HEK293 (cell line): ENCODE data around the gene SHISA6.

Source experiments
- GLIS1 ChIP-seq: fragments of 450-650 bp; formaldehyde crosslinking; IDR thresholded peaks from 2 replicates; pipeline ENCODE4 v1.5.1; 2016; ENCODE audit warnings: missing biosample characterization, missing genetic modification characterization
- PBX3 ChIP-seq: sonication (generic); formaldehyde crosslinking; IDR thresholded peaks from 2 replicates; pipeline ENCODE4 v1.8.1; 2022; ENCODE audit warnings: mild to moderate bottlenecking, moderate library complexity, missing genetic modification reagents
- ZIC2 ChIP-seq: fragments of 450-650 bp; formaldehyde crosslinking; IDR thresholded peaks from 2 replicates; pipeline ENCODE4 v1.5.1; 2016; ENCODE audit warnings: missing biosample characterization, missing genetic modification characterization
- ZNF341 ChIP-seq: fragments of 450-650 bp; formaldehyde crosslinking; IDR thresholded peaks from 2 replicates; pipeline ENCODE4; 2016; ENCODE audit warnings: low read depth, missing biosample characterization, missing genetic modification characterization
- ZNF350 ChIP-seq: fragments of 450-650 bp; formaldehyde crosslinking; IDR thresholded peaks from 2 replicates; pipeline ENCODE4 v1.5.0; 2017; ENCODE audit warnings: missing biosample characterization, mild to moderate bottlenecking, missing genetic modification characterization
- ZNF366 ChIP-seq: fragments of 450-650 bp; formaldehyde crosslinking; conservative IDR thresholded peaks from 2 replicates; pipeline ENCODE4 v1.5.1; 2016; ENCODE audit warnings: missing biosample characterization, missing genetic modification characterization
- ZNF521 ChIP-seq: fragments of 450-650 bp; formaldehyde crosslinking; IDR thresholded peaks from 2 replicates; pipeline ENCODE4 v1.5.1; 2017; ENCODE audit warnings: missing biosample characterization, mild to moderate bottlenecking, missing genetic modification characterization
- ZNF560 ChIP-seq: fragments of 450-650 bp; formaldehyde crosslinking; IDR thresholded peaks from 2 replicates; pipeline ENCODE4 v1.5.1; 2017; ENCODE audit warnings: missing biosample characterization, missing genetic modification characterization, borderline replicate concordance
- TF ChIP-seq, protein P1 (sequence below): fragments of 450-650 bp; formaldehyde crosslinking; IDR thresholded peaks from 2 replicates; pipeline ENCODE4 v1.5.1; 2016; ENCODE audit warnings: missing biosample characterization, missing genetic modification characterization

The SHISA6 gene

DNA sequence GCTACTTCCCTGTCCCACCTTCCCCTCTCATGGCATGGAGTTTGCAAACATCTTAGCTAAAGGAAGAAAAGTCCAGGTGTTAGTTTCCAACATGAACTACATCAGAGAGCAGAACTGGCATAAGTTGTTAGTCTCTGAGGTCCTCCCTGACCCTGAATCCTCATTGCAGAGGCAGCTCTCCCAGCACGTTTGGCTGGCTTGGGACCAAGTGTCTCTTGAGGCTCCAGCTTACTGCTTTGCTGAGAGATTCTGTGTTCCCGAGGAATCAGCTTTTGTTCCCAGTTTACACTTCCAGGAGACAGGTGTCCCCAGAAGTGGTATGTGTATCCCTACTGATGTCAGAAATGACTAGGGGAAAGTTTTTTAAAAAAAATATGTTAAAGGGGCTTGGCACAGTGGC lies 371.9 kb downstream of the SHISA6 start (continued):
- TF ChIP-seq PBX3 (CRISPR knock-in tag) (no peak), ZNF366 (tag by site-specific recombination) (no peak), ZIC2 (tag by site-specific recombination) (no peak), ZNF350 (tag by site-specific recombination) (no peak), ZNF521 (tag by site-specific recombination) (no peak), GLIS1 (tag by site-specific recombination) (no peak), ZNF341 (tag by site-specific recombination) (no peak), ZNF560 (tag by site-specific recombination) (no peak)
- TF ChIP-seq, protein P1, sequence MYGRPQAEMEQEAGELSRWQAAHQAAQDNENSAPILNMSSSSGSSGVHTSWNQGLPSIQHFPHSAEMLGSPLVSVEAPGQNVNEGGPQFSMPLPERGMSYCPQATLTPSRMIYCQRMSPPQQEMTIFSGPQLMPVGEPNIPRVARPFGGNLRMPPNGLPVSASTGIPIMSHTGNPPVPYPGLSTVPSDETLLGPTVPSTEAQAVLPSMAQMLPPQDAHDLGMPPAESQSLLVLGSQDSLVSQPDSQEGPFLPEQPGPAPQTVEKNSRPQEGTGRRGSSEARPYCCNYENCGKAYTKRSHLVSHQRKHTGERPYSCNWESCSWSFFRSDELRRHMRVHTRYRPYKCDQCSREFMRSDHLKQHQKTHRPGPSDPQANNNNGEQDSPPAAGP (tag by site-specific recombination): no peak
- TF ChIP-seq, all 188 proteins: peak for 0
